Body of pancreas (tissue), 4 donors: ENCODE measurements around the gene COL18A1. TPM values are rescaled to one million over a fixed set of nuclear protein-coding genes. Genes with fewer than 3 reads are reported as not detected.

Source experiments
- ATAC-seq: fragments of 150-250 bp; one replicate; pipeline ENCODE4 v1.9.1; 2016
- DNase-seq, 4 donors: peaks; one replicate each; pipeline ENCODE4 v3.0.0-alpha.2; 2019
- H3K27ac ChIP-seq, 4 donors: fragments of 200-600 bp; sonication (generic); 1 replicate in 3 of 4; 2 replicates in 1 of 4; pipeline versions ENCODE4 v1.5.1 to v1.6.1; 2016 to 2019; ENCODE audit warnings: mild to moderate bottlenecking in 1 of 4, mixed read lengths in 1 of 4, moderate library complexity in 1 of 4
- H3K27me3 ChIP-seq, 2 donors: fragments of 200-600 bp; sonication (generic); one replicate each; pipeline ENCODE4 v1.6.0; 2016; ENCODE audit warnings: mild to moderate bottlenecking in 1 of 2
- H3K36me3 ChIP-seq, 2 donors: fragments of 200-600 bp; sonication (generic); replicated peaks in 1 of 2; 2 replicates each; pipeline ENCODE4 v1.5.1; 2016; ENCODE audit warnings: low read depth in 2 of 2; ENCODE audit not compliant: insufficient read depth in 1 of 2
- H3K4me1 ChIP-seq: fragments of 200-600 bp; sonication (generic); one replicate; pipeline ENCODE4 v1.6.0; 2016
- H3K4me3 ChIP-seq, 2 donors: fragments of 200-600 bp; sonication (generic); 1 replicate in 1 of 2; 2 replicates in 1 of 2; pipeline ENCODE4 v1.5.1; 2016 to 2019
- H3K9me3 ChIP-seq, 3 donors: fragments of 200-600 bp; sonication (generic); 1 replicate in 2 of 3; 2 replicates in 1 of 3; pipeline ENCODE4 v1.5.1; 2016
- CTCF ChIP-seq, 7 experiments: fragments of 450-650 bp in 4 of 7; fragments of 200-600 bp in 3 of 7; sonication (generic) in 3 of 7; IDR thresholded peaks; one replicate each; pipeline ENCODE4 v1.5.1; 2016 to 2019; ENCODE audit warnings: antibody characterized with exemption in 7 of 7
- POLR2A ChIP-seq, 3 donors: fragments of 450-650 bp; IDR thresholded peaks; one replicate each; pipeline ENCODE4 v1.6.1; 2016; ENCODE audit warnings: antibody characterized with exemption in 3 of 3, mild to moderate bottlenecking in 2 of 3
- WGBS, 2 donors: methylation state at CpG; one replicate each; pipeline ENCODE4 v1.1.5; 2017; 5-methylcytosine and 5-hydroxymethylcytosine counted together
- intact Hi-C: fragments of 100-400 bp; cut with DNase I; formaldehyde crosslinking; loops from one replicate; pipeline ENCODE4 v1.15.1; 2023
- total RNA-seq, 2 donors: library from RNA; depleted of rRNA; stranded (reverse); fragments of >200 nt; gene quantifications; one replicate each; pipeline ENCODE4 v1.1.0, GENCODE V29; 2016

The COL18A1 gene
- total RNA-seq, 2 donors from 2014 or later: 108 to 284 TPM

GRCh38 chr21:45429221-45430175, 24.5 kb downstream of the COL18A1 start:
- no peaks in the 10 kb centered on the region for H3K9me3 ChIP-seq
- peak overlapping the region in 3 of 4 donors; percentile 77 to 85 (median 78) for H3K27ac ChIP-seq
- no peak overlapping the region for H3K4me3 ChIP-seq
- H3K36me3 ChIP-seq: no peaks in the 10 kb centered on the region
- no peak for TF ChIP-seq CTCF (IDR thresholded peaks at IDR 0.05)
- TF ChIP-seq POLR2A (IDR thresholded peaks at IDR 0.05): no peak
- H3K4me1 ChIP-seq: peaks cover 63% of the 10 kb centered on the region
- 74 to 76% methylated on average over 22 to 32 of the region's 32 CpGs for WGBS, 2 donors
- no peaks in the 10 kb centered on the region for H3K27me3 ChIP-seq
- intact Hi-C loops: no loop called here
- DNase-seq (no peak), ATAC-seq (no peak)

GRCh38 chr21:45430521-45431501, 25.8 kb downstream of the COL18A1 start:
- peak; percentile 38 to 57 (median 46) for DNase-seq

GRCh38 chr21:45431781-45432572, 27.0 kb downstream of the COL18A1 start:
- intact Hi-C loops: no loop called here
- peak overlapping the region; percentile 16 to 85 (median 78) for H3K27ac ChIP-seq
- no peak for ATAC-seq
- no peaks in the 10 kb centered on the region for H3K36me3 ChIP-seq
- peaks cover 55% of the 10 kb centered on the region for H3K4me1 ChIP-seq
- WGBS, 2 donors: 23 to 54% methylated on average over 7 to 11 of the region's 17 CpGs
- no peaks in the 10 kb centered on the region for H3K27me3 ChIP-seq
- DNase-seq: no peak
- no peaks in the 10 kb centered on the region for H3K9me3 ChIP-seq
- no peak overlapping the region for H3K4me3 ChIP-seq
- TF ChIP-seq CTCF (IDR thresholded peaks at IDR 0.05) (no peak), POLR2A (IDR thresholded peaks at IDR 0.05) (no peak)

More at GRCh38 chr21:45430521-45431501, 25.8 kb downstream of the COL18A1 start:
- Histone ChIP-seq H3K27ac (peak overlapping the region; percentile 46 to 85 (median 78)), H3K4me3 (no peak overlapping the region), H3K9me3 (no peaks in the 10 kb centered on the region), H3K36me3 (no peaks in the 10 kb centered on the region), H3K4me1 (peaks cover 57% of the 10 kb centered on the region), H3K27me3 (no peaks in the 10 kb centered on the region)
- ATAC-seq: peak; percentile 45
- intact Hi-C loops: no loop called here
- TF ChIP-seq POLR2A (IDR thresholded peaks at IDR 0.05) (peak in 2 of 3 donors; percentile 52 to 55), CTCF (IDR thresholded peaks at IDR 0.05) (no peak)
- 33 to 35% methylated on average over 4 to 38 of the region's 48 CpGs for WGBS, 2 donors

- ATAC-seq (no peak), DNase-seq (no peak)
- 32 to 49% methylated on average over 12 to 16 of the region's 16 CpGs for WGBS, 2 donors
- no peaks in the 10 kb centered on the region for H3K36me3 ChIP-seq
- peaks cover 47% of the 10 kb centered on the region for H3K4me1 ChIP-seq
- TF ChIP-seq CTCF (IDR thresholded peaks at IDR 0.05) (no peak), POLR2A (IDR thresholded peaks at IDR 0.05) (no peak)
- H3K27me3 ChIP-seq: no peaks in the 10 kb centered on the region
- H3K27ac ChIP-seq: peak overlapping the region; percentile 16 to 85 (median 78)
- H3K9me3 ChIP-seq: no peaks in the 10 kb centered on the region
- intact Hi-C loops: no loop called here
- H3K4me3 ChIP-seq: no peak overlapping the region
Measured at GRCh38 chr21:45432575-45433255, 27.8 kb downstream of the COL18A1 start.
